NB4 (cell line): Measurements from ENCODE around the gene CD86.

ENCODE experiments used
- POLR2A ChIP-seq: IDR thresholded peaks from 2 replicates; pipeline ENCODE4 v1.6.1; 2011; ENCODE audit warnings: mild to moderate bottlenecking; ENCODE audit not compliant: insufficient read length; ENCODE audit errors: extremely low read depth
- TF ChIP-seq, protein P1 (sequence below): IDR thresholded peaks from one replicate; pipeline ENCODE4 v1.5.1; 2012; ENCODE audit warnings: low read depth, low read length

DNA sequence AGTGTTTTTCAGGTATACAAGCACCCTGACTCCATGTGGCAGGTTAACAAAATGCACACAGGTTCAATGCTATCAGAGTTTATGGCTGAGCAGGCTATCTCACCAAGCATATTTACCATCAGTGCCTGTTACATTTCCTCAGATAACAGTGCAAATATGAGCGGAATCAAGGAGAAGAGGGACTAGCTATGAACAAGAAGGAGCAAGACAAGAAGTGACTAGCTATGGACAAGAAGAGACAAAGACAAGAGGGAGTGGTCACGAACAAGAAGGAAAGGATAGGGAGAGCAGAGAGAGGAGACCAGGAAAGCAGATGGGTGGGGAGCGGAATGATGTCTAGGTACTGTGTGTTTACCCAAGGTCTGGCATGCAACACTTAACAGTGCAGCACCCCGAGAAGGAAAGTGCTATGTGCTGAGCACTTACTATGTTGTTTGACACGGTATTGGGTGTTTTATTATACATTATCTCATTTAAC, 41.7 kb upstream of the CD86 start:
- TF ChIP-seq POLR2A = no peak
- TF ChIP-seq, protein P1, sequence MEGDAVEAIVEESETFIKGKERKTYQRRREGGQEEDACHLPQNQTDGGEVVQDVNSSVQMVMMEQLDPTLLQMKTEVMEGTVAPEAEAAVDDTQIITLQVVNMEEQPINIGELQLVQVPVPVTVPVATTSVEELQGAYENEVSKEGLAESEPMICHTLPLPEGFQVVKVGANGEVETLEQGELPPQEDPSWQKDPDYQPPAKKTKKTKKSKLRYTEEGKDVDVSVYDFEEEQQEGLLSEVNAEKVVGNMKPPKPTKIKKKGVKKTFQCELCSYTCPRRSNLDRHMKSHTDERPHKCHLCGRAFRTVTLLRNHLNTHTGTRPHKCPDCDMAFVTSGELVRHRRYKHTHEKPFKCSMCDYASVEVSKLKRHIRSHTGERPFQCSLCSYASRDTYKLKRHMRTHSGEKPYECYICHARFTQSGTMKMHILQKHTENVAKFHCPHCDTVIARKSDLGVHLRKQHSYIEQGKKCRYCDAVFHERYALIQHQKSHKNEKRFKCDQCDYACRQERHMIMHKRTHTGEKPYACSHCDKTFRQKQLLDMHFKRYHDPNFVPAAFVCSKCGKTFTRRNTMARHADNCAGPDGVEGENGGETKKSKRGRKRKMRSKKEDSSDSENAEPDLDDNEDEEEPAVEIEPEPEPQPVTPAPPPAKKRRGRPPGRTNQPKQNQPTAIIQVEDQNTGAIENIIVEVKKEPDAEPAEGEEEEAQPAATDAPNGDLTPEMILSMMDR = no peak
